MM.1S (cell line): Measurements from ENCODE around the gene GPR139.

Experiments
- CTCF ChIP-seq: fragments of 300-600 bp; sonication (generic); IDR thresholded peaks from 2 replicates; pipeline ENCODE4 v1.5.1; 2016; ENCODE audit warnings: antibody characterized with exemption, low read length, mixed read lengths
- EZH2 ChIP-seq: fragments of 300-600 bp; sonication (generic); optimal IDR thresholded peaks from 2 replicates; pipeline ENCODE3; 2017; ENCODE audit warnings: low read depth, mild to moderate bottlenecking, antibody characterized with exemption, low read length, mixed read lengths
- EZH2phosphoT487 ChIP-seq: fragments of 300-600 bp; sonication (generic); IDR thresholded peaks from 2 replicates; pipeline ENCODE4 v1.6.1; 2018; ENCODE audit warnings: antibody characterized with exemption, low read length

GRCh38 chr16:20094157-20094556 is 20.5 kb upstream of the GPR139 start:
- TF ChIP-seq CTCF, result no peak
- TF ChIP-seq EZH2phosphoT487, result no peak
- no peak for TF ChIP-seq EZH2
